Mucosa of rectum (tissue), 2 donors: ENCODE measurements around the gene PPP1R12B.
"Not testable (repeated sequence)": the region's sequence is repeated elsewhere in the genome, so short reads cannot be mapped to it uniquely, and the experiment has no call there.

Source experiments
- H3K27ac ChIP-seq, 2 donors: one replicate each; pipeline ENCODE4 v1.7.0; 2013; ENCODE audit warnings: inconsistent platforms in 2 of 2, low read depth in 2 of 2, low read length in 2 of 2
- H3K27me3 ChIP-seq, 2 donors: one replicate each; pipeline ENCODE4 v1.7.0; 2013; ENCODE audit warnings: low read length in 2 of 2; ENCODE audit not compliant: control insufficient read depth in 2 of 2, insufficient read depth in 2 of 2
- H3K36me3 ChIP-seq, 2 donors: one replicate each; pipeline ENCODE4 v1.7.0; 2013; ENCODE audit warnings: low read length in 2 of 2; ENCODE audit not compliant: control insufficient read depth in 2 of 2, insufficient read depth in 2 of 2
- H3K4me1 ChIP-seq, 2 donors: one replicate each; pipeline ENCODE4 v1.7.0; 2013; ENCODE audit warnings: low read length in 2 of 2, mild to moderate bottlenecking in 1 of 2; ENCODE audit not compliant: control insufficient read depth in 2 of 2, insufficient read depth in 2 of 2
- H3K4me3 ChIP-seq, 2 donors: one replicate each; pipeline ENCODE4 v1.7.0; 2013; ENCODE audit warnings: low read length in 2 of 2
- H3K9ac ChIP-seq, 2 donors: one replicate each; pipeline ENCODE4 v1.7.0; 2013; ENCODE audit warnings: low read length in 2 of 2, low read depth in 1 of 2, mild to moderate bottlenecking in 1 of 2
- H3K9me3 ChIP-seq, 2 donors: one replicate each; pipeline ENCODE4 v1.7.0; 2013; ENCODE audit warnings: low read length in 2 of 2; ENCODE audit not compliant: control insufficient read depth in 2 of 2
- donor health status: healthy.
- donor health status: Normal muscosa, but diverticular disease.

The PPP1R12B gene

GRCh38 chr1:202348005-202348508 lies 442 bp upstream of the PPP1R12B start:
- Histone ChIP-seq H3K4me3 (peak overlapping the region; percentile 98), H3K27ac (peak overlapping the region in 1 of 2 donors; percentile 90), H3K9ac (no peak overlapping the region), H3K36me3 (no peaks in the 10 kb centered on the region), H3K9me3 (no peaks in the 10 kb centered on the region), H3K4me1 (peaks cover 5 to 7% of the 10 kb centered on the region in 2 donors), H3K27me3 (no peaks in the 10 kb centered on the region)

GRCh38 chr1:202349206-202349928 lies 868 bp downstream of the PPP1R12B start:
- H3K9me3 ChIP-seq, result no peaks in the 10 kb centered on the region
- peak overlapping the region; percentile 98 for H3K4me3 ChIP-seq
- H3K27ac ChIP-seq, result peak overlapping the region; percentile 89 to 90
- H3K27me3 ChIP-seq, result no peaks in the 10 kb centered on the region
- no peaks in the 10 kb centered on the region for H3K36me3 ChIP-seq
- peaks cover 5 to 7% of the 10 kb centered on the region in 2 donors for H3K4me1 ChIP-seq
- H3K9ac ChIP-seq, result peak overlapping the region; percentile 91 to 92

- Histone ChIP-seq H3K4me3 (no peak overlapping the region), H3K4me1 (peaks cover 5 to 7% of the 10 kb centered on the region in 2 donors), H3K9me3 (no peaks in the 10 kb centered on the region), H3K9ac (no peak overlapping the region), H3K36me3 (peaks cover 0 to 2% of the 10 kb centered on the region in 2 donors), H3K27me3 (no peaks in the 10 kb centered on the region), H3K27ac (no peak overlapping the region)
Observed at GRCh38 chr1:202351725-202352124, 3.2 kb downstream of the PPP1R12B start.

GRCh38 chr1:202352583-202353197 lies 4.2 kb downstream of the PPP1R12B start:
- H3K27ac ChIP-seq, H3K9ac ChIP-seq, H3K36me3 ChIP-seq, H3K4me1 ChIP-seq, H3K4me3 ChIP-seq, H3K9me3 ChIP-seq, H3K27me3 ChIP-seq: not testable (repeated sequence)

DNA sequence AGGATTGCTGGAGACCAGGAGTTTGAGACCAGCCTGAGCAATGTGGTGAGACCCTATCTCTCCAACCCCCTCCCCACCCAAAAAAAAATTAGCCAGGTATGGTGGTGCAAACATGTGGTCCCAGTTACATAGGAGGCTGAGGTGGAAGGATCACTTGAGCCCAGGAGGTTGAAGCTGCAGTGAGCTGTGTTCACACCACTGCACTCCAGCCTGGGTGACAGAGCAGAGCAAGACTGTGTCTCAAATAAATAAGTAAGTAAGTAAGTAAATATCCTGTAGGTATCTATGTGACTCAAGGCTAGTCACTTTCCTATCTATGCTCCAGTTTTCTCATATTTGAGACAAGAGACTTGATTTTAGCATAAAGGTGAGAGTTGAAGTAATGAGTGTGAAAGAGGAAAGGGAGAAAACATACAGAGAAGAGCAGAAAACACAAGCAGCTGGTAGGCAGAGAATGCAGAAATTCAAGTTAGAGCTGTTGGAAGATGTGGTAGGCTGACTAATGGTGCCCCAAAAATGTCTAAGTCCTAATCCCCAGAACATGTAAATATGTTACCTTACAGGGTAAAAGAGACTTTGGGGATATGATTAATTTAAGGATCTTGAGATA lies 7.5 kb downstream of the PPP1R12B start:
- no peak overlapping the region for H3K4me3 ChIP-seq
- H3K27me3 ChIP-seq, result no peaks in the 10 kb centered on the region
- no peak overlapping the region for H3K27ac ChIP-seq
- H3K36me3 ChIP-seq, result peaks cover 0 to 2% of the 10 kb centered on the region in 2 donors
- no peak overlapping the region for H3K9ac ChIP-seq
- no peaks in the 10 kb centered on the region for H3K4me1 ChIP-seq
- no peaks in the 10 kb centered on the region for H3K9me3 ChIP-seq

GRCh38 chr1:202357506-202357905 lies 9.0 kb downstream of the PPP1R12B start:
- Histone ChIP-seq H3K9me3 (no peaks in the 10 kb centered on the region), H3K4me3 (no peak overlapping the region), H3K4me1 (no peaks in the 10 kb centered on the region), H3K27ac (no peak overlapping the region), H3K27me3 (no peaks in the 10 kb centered on the region), H3K9ac (no peak overlapping the region), H3K36me3 (peaks cover 0 to 2% of the 10 kb centered on the region in 2 donors)

DNA sequence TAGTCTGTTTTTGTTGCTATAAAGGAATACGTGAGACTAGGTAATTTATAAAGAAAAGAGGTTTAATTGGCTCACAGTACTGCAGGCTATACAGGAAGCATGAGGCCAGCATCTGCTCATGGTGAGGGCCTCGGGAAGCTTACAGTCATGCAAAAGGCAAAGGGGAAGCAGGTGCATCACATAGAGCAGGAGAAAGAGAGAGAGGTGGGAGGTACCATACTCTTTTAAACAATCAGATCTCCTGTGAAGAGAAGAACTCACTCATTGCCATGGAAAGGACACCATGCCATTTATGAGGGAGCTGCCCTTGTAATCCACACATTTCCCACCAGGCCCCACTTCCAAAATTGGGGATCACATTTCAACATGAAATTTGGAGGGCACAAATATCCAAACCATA lies 12.7 kb downstream of the PPP1R12B start:
- Histone ChIP-seq H3K4me3 (no peak overlapping the region), H3K4me1 (no peaks in the 10 kb centered on the region), H3K27ac (no peak overlapping the region), H3K9me3 (no peaks in the 10 kb centered on the region), H3K27me3 (no peaks in the 10 kb centered on the region), H3K9ac (no peak overlapping the region), H3K36me3 (no peaks in the 10 kb centered on the region)

GRCh38 chr1:202361701-202362100 lies 13.2 kb downstream of the PPP1R12B start:
- H3K4me1 ChIP-seq, result no peaks in the 10 kb centered on the region
- H3K27ac ChIP-seq, result no peak overlapping the region
- H3K36me3 ChIP-seq, result no peaks in the 10 kb centered on the region
- H3K9me3 ChIP-seq, result no peaks in the 10 kb centered on the region
- no peak overlapping the region for H3K9ac ChIP-seq
- no peaks in the 10 kb centered on the region for H3K27me3 ChIP-seq
- no peak overlapping the region for H3K4me3 ChIP-seq

- H3K9me3 ChIP-seq, result no peaks in the 10 kb centered on the region
- no peaks in the 10 kb centered on the region for H3K36me3 ChIP-seq
- H3K27ac ChIP-seq, result no peak overlapping the region
- no peaks in the 10 kb centered on the region for H3K27me3 ChIP-seq
- H3K9ac ChIP-seq, result no peak overlapping the region
- no peaks in the 10 kb centered on the region for H3K4me1 ChIP-seq
- H3K4me3 ChIP-seq, result no peak overlapping the region
Observed at GRCh38 chr1:202362212-202362611, 13.7 kb downstream of the PPP1R12B start.

- H3K9me3 ChIP-seq, result no peaks in the 10 kb centered on the region
- no peaks in the 10 kb centered on the region for H3K27me3 ChIP-seq
- H3K27ac ChIP-seq, result no peak overlapping the region
- no peak overlapping the region for H3K9ac ChIP-seq
- H3K4me3 ChIP-seq, result no peak overlapping the region
- no peaks in the 10 kb centered on the region for H3K4me1 ChIP-seq
- no peaks in the 10 kb centered on the region for H3K36me3 ChIP-seq
Observed at GRCh38 chr1:202365092-202365815, 16.8 kb downstream of the PPP1R12B start.
